H1 (cell line): ENCODE data around the gene DDN. TPM values are rescaled to one million over a fixed set of nuclear protein-coding genes. Genes with fewer than 3 reads are reported as not detected.

Experiments
- CTCF ChIA-PET: fragments of 300-600 bp; sonication (Branson Sonifier 250); formaldehyde crosslinking; loops from one replicate; lab custom pipeline; 2021; ENCODE audit not compliant: partially characterized antibody; lab: Charles Lee
- POLR2A ChIA-PET: fragments of 300-600 bp; sonication (Branson Sonifier 250); formaldehyde crosslinking; loops from one replicate; lab custom pipeline; 2021; ENCODE audit warnings: inconsistent platforms; ENCODE audit not compliant: partially characterized antibody; lab: Charles Lee
- DNase-seq, 2 experiments: peaks; one replicate each; pipeline versions ENCODE4 v3.0.0 to v3.0.0-alpha.2; 2010 to 2022; ENCODE audit warnings: low spot score in 2 of 2, low read depth in 1 of 2, mixed read lengths in 1 of 2
- FAIRE-seq: peaks from 2 replicates; lab custom pipeline; 2011; peaks lifted over from hg19 to GRCh38; lab: Jason Lieb, UNC
- H2AFZ ChIP-seq: 2 replicates; pipeline ENCODE4 v1.8.1; 2012; ENCODE audit warnings: low read length, inconsistent platforms
- H2AK5ac ChIP-seq: 2 replicates; pipeline ENCODE4 v1.6.1; 2013; ENCODE audit warnings: low read depth, low read length
- H2BK120ac ChIP-seq: replicated peaks from 2 replicates; pipeline ENCODE3; 2013; ENCODE audit warnings: low read depth, low read length, inconsistent platforms
- H2BK12ac ChIP-seq: 2 replicates; pipeline ENCODE4 v1.6.1; 2013; ENCODE audit warnings: low read depth, low read length
- H2BK15ac ChIP-seq: 2 replicates; pipeline ENCODE4 v1.6.1; 2013; ENCODE audit warnings: low read length
- H2BK20ac ChIP-seq: 2 replicates; pipeline ENCODE4 v1.6.1; 2013; ENCODE audit warnings: low read length
- H2BK5ac ChIP-seq: 2 replicates; pipeline ENCODE4 v1.6.1; 2013; ENCODE audit warnings: low read depth, low read length
- H3K14ac ChIP-seq: 2 replicates; pipeline ENCODE4 v1.6.1; 2013; ENCODE audit warnings: inconsistent platforms; ENCODE audit not compliant: insufficient read length
- H3K18ac ChIP-seq: 2 replicates; pipeline ENCODE4 v1.6.1; 2013; ENCODE audit warnings: low read length; ENCODE audit errors: extremely low read depth
- H3K23ac ChIP-seq: 2 replicates; pipeline ENCODE4 v1.6.1; 2013; ENCODE audit warnings: inconsistent platforms; ENCODE audit not compliant: insufficient read length
- H3K23me2 ChIP-seq: 2 replicates; pipeline ENCODE4 v1.6.1; 2013; ENCODE audit warnings: low read depth, low read length
- H3K27ac ChIP-seq: 2 replicates; pipeline ENCODE4 v1.6.1; 2011; ENCODE audit warnings: low read depth, low read length, inconsistent platforms
- H3K27me3 ChIP-seq, 4 experiments: replicated peaks in 1 of 4; 1 replicate in 1 of 4; 2 replicates in 3 of 4; pipeline versions ENCODE4 v1.6.1 to v1.8.1; 2011 to 2013; ENCODE audit warnings: low read length in 3 of 4, mild to moderate bottlenecking in 3 of 4, inconsistent platforms in 2 of 4, mixed read lengths in 2 of 4, moderate library complexity in 1 of 4; ENCODE audit not compliant: control insufficient read depth in 3 of 4, insufficient read depth in 3 of 4; ENCODE audit errors: extremely low read depth in 1 of 4
- H3K36me3 ChIP-seq, 4 experiments: 2 replicates each; pipeline versions ENCODE4 v1.6.1 to v1.8.1; 2011 to 2013; ENCODE audit warnings: mild to moderate bottlenecking in 4 of 4, low read length in 3 of 4, moderate library complexity in 2 of 4, control low read depth in 1 of 4, inconsistent platforms in 1 of 4; ENCODE audit not compliant: insufficient read depth in 4 of 4, control insufficient read depth in 2 of 4
- H3K4ac ChIP-seq: replicated peaks from 2 replicates; pipeline ENCODE3; 2013; ENCODE audit warnings: low read length, low read depth, mixed read lengths, inconsistent platforms; ENCODE audit not compliant: insufficient read length
- H3K4me1 ChIP-seq, 4 experiments: replicated peaks in 1 of 4; 1 replicate in 1 of 4; 2 replicates in 3 of 4; pipeline versions ENCODE4 v1.6.1 to v1.8.1; 2011 to 2013; ENCODE audit warnings: low read length in 3 of 4, inconsistent platforms in 2 of 4, mixed read lengths in 1 of 4; ENCODE audit not compliant: insufficient read depth in 4 of 4, control insufficient read depth in 3 of 4
- H3K4me2 ChIP-seq, 2 experiments: 2 replicates each; pipeline versions ENCODE4 v1.6.1 to v1.8.1; 2011 to 2013; ENCODE audit warnings: low read depth in 2 of 2, low read length in 2 of 2, control low read depth in 1 of 2, inconsistent platforms in 1 of 2, mild to moderate bottlenecking in 1 of 2; ENCODE audit not compliant: insufficient read depth in 1 of 2
- H3K4me3 ChIP-seq, 4 experiments: fragments of 200-600, 300-600 bp in 1 of 4; sonication (generic), shearing (Covaris generic), sonication (Bioruptor Twin) in 1 of 4; 2 replicates each; pipeline versions ENCODE4 v1.5.1 to v1.8.1; 2011 to 2016; ENCODE audit warnings: low read length in 4 of 4, low read depth in 3 of 4, control low read depth in 2 of 4, inconsistent platforms in 2 of 4, mild to moderate bottlenecking in 2 of 4, mixed read lengths in 1 of 4, moderate library complexity in 1 of 4; ENCODE audit not compliant: insufficient read depth in 2 of 4; ENCODE audit errors: extremely low read depth in 1 of 4
- H3K56ac ChIP-seq: replicated peaks from 2 replicates; pipeline ENCODE3; 2013; ENCODE audit warnings: low read depth, mild to moderate bottlenecking, mixed read lengths, low read length, inconsistent platforms; ENCODE audit not compliant: insufficient read length
- H3K79me1 ChIP-seq: 2 replicates; pipeline ENCODE4 v1.6.1; 2013; ENCODE audit warnings: low read depth, low read length, control low read depth
- H3K79me2 ChIP-seq, 2 experiments: 2 replicates each; pipeline versions ENCODE4 v1.6.1 to v1.8.1; 2012 to 2013; ENCODE audit warnings: low read length in 2 of 2, mild to moderate bottlenecking in 2 of 2, inconsistent platforms in 1 of 2; ENCODE audit not compliant: insufficient read depth in 2 of 2, control insufficient read depth in 1 of 2
- H3K9ac ChIP-seq, 4 experiments: replicated peaks in 1 of 4; 1 replicate in 1 of 4; 2 replicates in 3 of 4; pipeline versions ENCODE4 v1.6.1 to v1.8.1; 2011 to 2013; ENCODE audit warnings: low read depth in 3 of 4, low read length in 3 of 4, control low read depth in 2 of 4, mild to moderate bottlenecking in 2 of 4, moderate library complexity in 2 of 4, inconsistent platforms in 1 of 4; ENCODE audit errors: extremely low read depth in 1 of 4
- H3K9me3 ChIP-seq, 2 experiments: 2 replicates each; pipeline versions ENCODE4 v1.6.1 to v1.8.1; 2012 to 2013; ENCODE audit warnings: mild to moderate bottlenecking in 2 of 2, moderate library complexity in 2 of 2, control low read depth in 1 of 2, inconsistent platforms in 1 of 2, low read depth in 1 of 2, low read length in 1 of 2, mixed read lengths in 1 of 2; ENCODE audit not compliant: insufficient read depth in 2 of 2
- H4K20me1 ChIP-seq, 2 experiments: replicated peaks in 1 of 2; 2 replicates each; pipeline versions ENCODE3 to v1.8.1; 2011 to 2013; ENCODE audit warnings: inconsistent platforms in 2 of 2, low read length in 2 of 2, mild to moderate bottlenecking in 1 of 2; ENCODE audit not compliant: insufficient read depth in 2 of 2, control insufficient read depth in 1 of 2
- H4K5ac ChIP-seq: 2 replicates; pipeline ENCODE4 v1.6.1; 2013; ENCODE audit warnings: low read length, low read depth, mixed read lengths, inconsistent platforms; ENCODE audit not compliant: insufficient read length
- H4K8ac ChIP-seq: 2 replicates; pipeline ENCODE4 v1.8.0; 2013; ENCODE audit warnings: mild to moderate bottlenecking, moderate library complexity, low read length, inconsistent platforms; ENCODE audit not compliant: insufficient read depth; ENCODE audit errors: extremely low read depth
- H4K91ac ChIP-seq: replicated peaks from 2 replicates; pipeline ENCODE3; 2013; ENCODE audit warnings: low read length, mixed read lengths, inconsistent platforms; ENCODE audit not compliant: insufficient read length
- MAFK ChIP-seq: IDR thresholded peaks from 2 replicates; pipeline ENCODE4 v1.6.1; 2012; ENCODE audit warnings: low read depth, mild to moderate bottlenecking, improper control_type of control experiment, low read length
- TAF1 ChIP-seq: IDR thresholded peaks from 2 replicates; pipeline ENCODE4 v1.6.1; 2011; ENCODE audit warnings: mild to moderate bottlenecking, low read depth, low read length
- YY1 ChIP-seq: IDR thresholded peaks from 2 replicates; pipeline ENCODE4 v1.6.1; 2011; ENCODE audit warnings: low read depth, mild to moderate bottlenecking, low read length
- WGBS, 2 experiments: shearing (Covaris generic) in 1 of 2; methylation state at CpG; one replicate each; pipeline versions ENCODE4 v1.1.6 to v1.1.7; 2013 to 2015; ENCODE audit warnings: low lambda C conversion rate in 2 of 2, mixed read lengths in 2 of 2, inconsistent platforms in 1 of 2, low coverage in 1 of 2, missing lambda C conversion rate in 1 of 2; ENCODE audit not compliant: insufficient replicate concordance in 2 of 2, insufficient coverage in 1 of 2, insufficient read length in 1 of 2; ENCODE audit errors: extremely low coverage in 1 of 2, missing lambda C conversion rate in 1 of 2; 5-methylcytosine and 5-hydroxymethylcytosine counted together
- polyA plus RNA-seq, 7 experiments: library from polyadenylated mRNA; depleted of rRNA in 3 of 7; stranded (reverse) in 5 of 7; unstranded in 2 of 7; fragments of >200 nt in 5 of 7; fragments of 200-250 nt in 2 of 7; gene quantifications; 1 replicate in 5 of 7; 2 replicates in 1 of 7; 4 replicates in 1 of 7; pipeline versions ENCODE4 v1.2.1 to v1.2.3, GENCODE V29; 2011 to 2013; ENCODE audit warnings: missing spikeins in 2 of 7, mixed read lengths in 2 of 7
- total RNA-seq: library from RNA; stranded (reverse); fragmentation: NEBNext Ultra II Directional; extraction: Animal tissue kit (Norgen Biotek cat#: 25700); gene quantifications from 2 replicates; pipeline ENCODE4 v1.2.1, GENCODE V29; 2021

Gene DDN
- total and polyA plus RNA-seq, 2 of the 8 experiments (the other 6 are each of a cell fraction or from before 2014, with no cell fraction given), result 0.14 to 0.30 TPM

- Histone ChIP-seq H2BK12ac (no peak overlapping the region), H3K36me3 (peaks cover 48 to 84% (median 73%) of the 10 kb centered on the region in 4 experiments), H3K27ac (no peak overlapping the region), H3K79me2 (no peaks in the 10 kb centered on the region), H3K23ac (no peak overlapping the region), H2BK20ac (no peak overlapping the region), H3K4ac (no peak overlapping the region), H3K9ac (no peak overlapping the region), H3K4me3 (no peak overlapping the region), H2AK5ac (no peak overlapping the region), H2BK15ac (no peak overlapping the region), H3K9me3 (no peaks in the 10 kb centered on the region), H3K4me1 (no peaks in the 10 kb centered on the region), H4K8ac (peak overlapping the region; percentile 83; the same call in 1 of the 2 replicates), H3K14ac (no peak overlapping the region), H3K79me1 (no peaks in the 10 kb centered on the region; the same call in 1 of the 2 replicates), H2AFZ (no peak overlapping the region), H3K4me2 (no peak overlapping the region), H3K23me2 (no peaks in the 10 kb centered on the region), H4K20me1 (peaks cover 4 to 11% of the 10 kb centered on the region in 2 experiments), H2BK5ac (no peak overlapping the region), H4K5ac (no peak overlapping the region), H3K27me3 (no peaks in the 10 kb centered on the region), H2BK120ac (no peak overlapping the region), H4K91ac (no peak overlapping the region), H3K56ac (no peak overlapping the region), H3K18ac (no peak overlapping the region)
- no peak for DNase-seq
- ChIA-PET CTCF (interaction anchor here (1.0 to 12.2 kb wide), 7 partner anchors 9 to 165 kb away, joined by 3 to 126 read pairs (median 8); no protein-coding TSS in a partner anchor), POLR2A (interaction anchor here (1.4 to 22.2 kb wide), 5 partner anchors 0 to 29 kb away, joined by 3 to 339 read pairs (median 47); partner anchors contain the start of genes KMT2D and PRKAG1)
- FAIRE-seq, result no peak
- TF ChIP-seq TAF1 (no peak), MAFK (no peak), YY1 (no peak)
- 94% methylated on average over 8 of the region's 8 CpGs; no CpG with 5 or more reads in 1 of the 2 experiments for WGBS, 2 experiments
Observed at GRCh38 chr12:49030119-49030518, 30.9 kb upstream of the DDN start.
